HG03520 (cell line): ENCODE data around the gene HOTAIR.

Source experiments
- ATAC-seq: cut with Tn5 transposase; IDR thresholded peaks from one replicate; pipeline ENCODE4 v1.9.1; 2021; ENCODE audit warnings: mild to moderate bottlenecking, moderate library complexity; ENCODE audit not compliant: unreplicated experiment

The HOTAIR gene

DNA sequence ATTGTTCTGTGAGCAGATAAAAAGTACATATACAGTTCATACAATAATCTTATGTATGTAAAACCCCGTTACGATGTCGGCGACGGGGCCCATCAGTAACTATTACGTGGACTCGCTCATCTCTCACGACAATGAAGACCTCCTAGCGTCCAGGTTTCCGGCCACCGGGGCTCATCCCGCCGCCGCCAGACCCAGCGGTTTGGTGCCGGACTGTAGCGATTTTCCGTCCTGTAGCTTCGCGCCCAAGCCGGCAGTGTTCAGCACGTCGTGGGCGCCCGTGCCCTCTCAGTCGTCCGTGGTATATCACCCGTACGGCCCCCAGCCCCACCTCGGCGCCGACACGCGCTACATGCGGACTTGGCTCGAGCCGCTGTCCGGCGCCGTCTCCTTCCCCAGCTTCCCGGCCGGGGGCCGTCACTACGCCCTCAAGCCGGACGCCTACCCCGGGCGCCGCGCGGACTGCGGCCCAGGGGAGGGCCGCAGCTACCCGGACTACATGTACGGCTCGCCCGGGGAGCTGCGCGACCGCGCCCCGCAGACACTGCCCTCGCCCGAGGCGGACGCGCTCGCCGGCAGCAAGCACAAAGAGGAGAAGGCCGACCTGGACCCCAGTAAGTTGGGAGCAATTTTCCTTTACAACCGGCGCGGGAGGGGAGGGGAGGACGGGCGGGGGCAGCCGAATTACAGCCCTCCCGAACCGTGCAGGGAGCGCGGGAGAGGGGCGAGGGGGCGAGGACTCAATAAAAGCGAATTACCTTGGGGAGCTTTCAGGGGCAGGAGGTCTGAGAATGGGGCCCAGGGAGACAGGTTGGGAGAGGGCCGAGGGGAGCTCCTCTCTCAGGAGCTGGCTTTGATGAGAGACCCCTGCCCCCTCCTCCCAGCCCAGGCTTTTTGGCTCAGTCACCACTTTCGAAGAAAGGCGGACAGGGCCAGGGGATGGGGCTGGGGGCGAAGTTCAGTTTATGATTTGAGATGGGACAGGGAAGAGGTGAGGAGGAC lies 25.7 kb upstream of the HOTAIR start, which contains the start of gene HOXC9:
TSS of gene HOXC9 (plus strand) at position 46 of the 999 bp plus-strand sequence. CDS start at position 74, 28 bp downstream.
- no peak for ATAC-seq

GRCh38 chr12:53999559-54000115 lies 24.9 kb upstream of the HOTAIR start:
- ATAC-seq = no peak

GRCh38 chr12:53998900-53999236 lies 24.1 kb upstream of the HOTAIR start:
- no peak for ATAC-seq

- ATAC-seq = no peak
Measured at GRCh38 chr12:53998110-53998899, 23.6 kb upstream of the HOTAIR start.

DNA sequence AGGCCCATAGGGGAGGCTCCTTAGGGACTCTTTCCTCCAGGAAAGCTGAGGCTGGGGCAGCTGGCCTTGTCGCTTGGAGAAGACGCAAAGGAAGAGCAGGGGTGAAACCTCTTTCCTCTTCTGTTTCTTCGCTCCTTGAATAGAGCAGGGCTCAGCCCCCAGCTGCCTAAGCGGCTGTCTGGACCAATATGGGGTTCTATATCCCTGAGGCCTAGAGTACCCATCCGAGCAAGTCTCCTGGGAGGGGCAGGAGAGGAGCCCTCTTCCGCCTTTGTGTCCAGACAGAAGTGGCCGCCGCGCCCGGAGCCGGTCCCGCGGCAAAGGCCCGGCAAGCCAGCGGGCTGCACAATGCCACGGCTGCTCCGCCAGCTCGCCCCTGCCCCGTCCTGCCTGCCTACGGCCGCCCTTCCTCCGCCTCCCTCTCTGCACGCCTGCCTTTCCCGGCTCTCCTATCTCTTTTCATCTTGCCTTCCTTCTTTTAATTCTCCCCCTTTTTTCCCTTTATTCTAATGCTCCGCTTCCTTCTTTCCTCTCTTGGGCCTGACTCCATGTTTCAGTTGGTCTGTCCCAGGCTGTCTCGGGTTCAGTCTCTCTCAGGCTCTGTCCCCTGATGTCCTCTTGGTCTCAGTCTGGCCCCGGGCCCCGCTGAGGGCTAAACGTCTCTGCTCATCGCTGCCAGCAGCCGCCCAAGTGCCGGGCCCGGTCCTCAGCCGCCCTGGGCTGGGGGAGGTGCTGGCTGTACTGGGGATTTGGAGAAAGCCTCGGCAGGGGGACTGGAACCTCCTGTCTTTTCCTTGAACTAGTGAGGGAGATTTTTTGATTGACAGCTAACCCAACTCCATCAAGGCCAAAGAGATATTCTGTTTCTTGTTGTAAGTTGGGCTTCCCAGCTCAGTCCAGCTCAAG lies 22.7 kb upstream of the HOTAIR start:
- ATAC-seq = no peak

GRCh38 chr12:53996240-53997203 lies 21.8 kb upstream of the HOTAIR start:
- ATAC-seq = no peak

DNA sequence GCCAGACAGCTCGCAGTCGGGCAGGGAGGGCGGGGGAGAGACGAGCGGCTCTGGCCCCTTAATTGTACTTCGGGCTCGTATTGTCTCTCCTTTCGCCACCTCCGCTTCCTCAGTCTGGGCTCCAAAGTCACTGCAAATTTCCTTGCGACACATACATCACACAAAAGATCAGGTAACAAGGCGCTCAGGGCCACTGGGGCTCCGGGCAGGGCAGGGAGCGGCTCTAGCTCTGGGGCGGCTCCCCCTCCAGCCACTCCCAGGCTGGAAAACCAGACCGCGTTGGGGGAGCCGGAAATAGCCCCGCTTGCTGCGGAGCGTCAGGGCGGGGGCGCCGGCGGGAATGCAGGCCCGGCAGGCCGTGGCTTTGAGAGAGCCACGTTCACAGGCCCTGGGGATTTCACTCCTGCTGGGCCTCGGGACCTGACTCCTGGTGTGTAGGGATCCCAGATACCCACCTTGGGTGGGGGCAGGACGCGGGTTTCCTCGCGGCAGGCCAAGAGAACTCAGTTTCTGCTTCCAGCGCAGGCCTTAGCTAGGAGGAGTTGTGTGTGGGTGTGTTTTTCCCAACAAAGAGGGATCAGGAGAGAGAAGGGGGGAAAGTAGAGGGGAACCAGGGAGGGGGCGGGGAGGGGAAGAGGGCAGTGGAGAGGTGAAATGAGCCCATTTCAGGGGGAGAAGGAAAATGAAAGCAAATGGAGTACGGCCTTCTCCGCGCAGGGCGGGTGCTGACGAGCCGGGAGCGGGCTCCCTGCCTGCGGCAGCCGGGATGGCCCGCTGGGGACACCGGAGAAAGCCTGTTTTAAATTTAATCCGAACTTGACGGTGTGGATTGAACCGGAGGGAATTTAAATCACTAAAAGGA lies 20.9 kb upstream of the HOTAIR start:
- no peak for ATAC-seq

DNA sequence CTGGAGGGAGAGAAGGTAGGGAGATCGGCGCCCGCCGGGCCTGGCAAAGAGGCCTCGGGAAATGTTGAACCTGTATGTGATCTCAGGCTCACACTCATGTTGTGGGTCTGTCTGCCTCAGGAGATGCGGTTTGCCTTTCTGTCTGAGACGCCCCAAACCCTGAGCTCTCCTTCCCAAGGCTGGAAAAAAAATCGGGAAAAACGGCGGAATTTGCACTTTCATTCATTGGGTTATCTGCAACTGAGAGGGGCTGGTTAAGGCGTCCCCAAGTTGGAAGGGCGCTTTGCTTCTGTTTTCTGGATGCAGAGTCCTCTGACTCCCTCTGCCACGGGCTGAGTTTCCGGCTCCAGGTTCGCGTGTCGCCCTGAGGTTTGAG lies 20.2 kb upstream of the HOTAIR start:
- ATAC-seq = no peak

- no peak for ATAC-seq
Measured at GRCh38 chr12:53994264-53995001, 19.7 kb upstream of the HOTAIR start.

GRCh38 chr12:53994009-53994263 lies 19.2 kb upstream of the HOTAIR start:
- ATAC-seq = no peak

- no peak for ATAC-seq
Measured at GRCh38 chr12:53993162-53994008, 18.6 kb upstream of the HOTAIR start.

DNA sequence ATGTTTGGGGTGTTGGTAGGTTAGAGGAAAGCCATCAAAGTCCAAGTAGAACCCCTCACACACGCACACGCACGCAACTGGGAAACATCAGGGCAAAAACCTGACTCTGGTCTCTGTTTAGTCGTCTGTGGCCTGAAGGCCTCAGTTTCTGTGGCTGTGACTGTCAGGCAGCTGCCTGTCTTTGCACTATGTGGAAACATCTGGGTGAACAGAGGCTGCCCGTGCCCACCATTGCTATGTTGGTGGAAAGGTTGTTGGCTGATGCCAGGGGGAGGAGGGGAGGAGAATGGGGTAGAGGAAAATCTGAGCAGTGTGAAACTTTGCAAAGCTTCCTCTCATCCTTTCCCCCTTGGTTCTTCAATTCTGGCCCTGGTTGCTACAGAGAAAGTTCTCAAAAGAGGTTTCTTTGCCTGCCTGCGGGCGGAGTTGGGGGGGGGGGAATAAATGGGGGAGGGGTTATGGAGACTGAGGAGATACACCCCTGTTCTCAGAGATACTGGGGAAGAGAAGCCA lies 17.7 kb upstream of the HOTAIR start:
- ATAC-seq = no peak

GRCh38 chr12:53991077-53991460 lies 16.3 kb upstream of the HOTAIR start:
- no peak for ATAC-seq

GRCh38 chr12:53990311-53991076 lies 15.7 kb upstream of the HOTAIR start:
- no peak for ATAC-seq

- ATAC-seq = no peak
Measured at GRCh38 chr12:53989227-53990113, 14.7 kb upstream of the HOTAIR start.
